Thoracic aorta (tissue), 2 donors: ENCODE data around the gene HLX. TPM values are rescaled to one million over a fixed set of nuclear protein-coding genes. Genes with fewer than 3 reads are reported as not detected.

ENCODE experiments used
- ATAC-seq: fragments of 150-250 bp; one replicate; pipeline ENCODE4 v1.8.0; 2017; ENCODE audit warnings: low read depth; ENCODE audit not compliant: insufficient number of reproducible peaks, low FRiP score
- DNase-seq: peaks from one replicate; pipeline ENCODE4 v3.0.0-alpha.2; 2020; ENCODE audit warnings: low spot score
- H3K27ac ChIP-seq, 2 donors: fragments of 200-600 bp; sonication (generic); 1 replicate in 1 of 2; 2 replicates in 1 of 2; pipeline ENCODE4 v1.5.1; 2016; ENCODE audit warnings: mild to moderate bottlenecking in 2 of 2, moderate library complexity in 2 of 2
- H3K27me3 ChIP-seq: fragments of 200-600 bp; sonication (generic); replicated peaks from 2 replicates; pipeline ENCODE4 v1.6.0; 2016; ENCODE audit warnings: mild to moderate bottlenecking; ENCODE audit not compliant: insufficient read depth
- H3K36me3 ChIP-seq: fragments of 200-600 bp; sonication (generic); one replicate; pipeline ENCODE4 v1.5.1; 2016
- H3K4me1 ChIP-seq, 2 donors: fragments of 200-600 bp; sonication (generic); 1 replicate in 1 of 2; 2 replicates in 1 of 2; pipeline versions ENCODE4 v1.5.1 to v1.6.0; 2016; ENCODE audit warnings: low read depth in 2 of 2, mild to moderate bottlenecking in 1 of 2; ENCODE audit not compliant: control insufficient read depth in 1 of 2
- H3K4me3 ChIP-seq: fragments of 200-600 bp; sonication (generic); 2 replicates; pipeline ENCODE4 v1.5.1; 2016; ENCODE audit warnings: mild to moderate bottlenecking
- H3K9me3 ChIP-seq: fragments of 200-600 bp; sonication (generic); 2 replicates; pipeline ENCODE4 v1.5.1; 2016
- total RNA-seq, 2 donors: library from RNA; depleted of rRNA; stranded (reverse); fragments of >200 nt; gene quantifications; one replicate each; pipeline versions ENCODE4 v1.1.0 to v1.2.3, GENCODE V29; 2016
- TF ChIP-seq, protein P1 (sequence below): fragments of 200-600 bp; sonication (generic); IDR thresholded peaks from one replicate; pipeline ENCODE4 v1.5.1; 2019; ENCODE audit warnings: antibody characterized with exemption

Gene HLX
- total RNA-seq, 2 donors from 2014 or later, result 11.0 to 33.5 TPM

DNA sequence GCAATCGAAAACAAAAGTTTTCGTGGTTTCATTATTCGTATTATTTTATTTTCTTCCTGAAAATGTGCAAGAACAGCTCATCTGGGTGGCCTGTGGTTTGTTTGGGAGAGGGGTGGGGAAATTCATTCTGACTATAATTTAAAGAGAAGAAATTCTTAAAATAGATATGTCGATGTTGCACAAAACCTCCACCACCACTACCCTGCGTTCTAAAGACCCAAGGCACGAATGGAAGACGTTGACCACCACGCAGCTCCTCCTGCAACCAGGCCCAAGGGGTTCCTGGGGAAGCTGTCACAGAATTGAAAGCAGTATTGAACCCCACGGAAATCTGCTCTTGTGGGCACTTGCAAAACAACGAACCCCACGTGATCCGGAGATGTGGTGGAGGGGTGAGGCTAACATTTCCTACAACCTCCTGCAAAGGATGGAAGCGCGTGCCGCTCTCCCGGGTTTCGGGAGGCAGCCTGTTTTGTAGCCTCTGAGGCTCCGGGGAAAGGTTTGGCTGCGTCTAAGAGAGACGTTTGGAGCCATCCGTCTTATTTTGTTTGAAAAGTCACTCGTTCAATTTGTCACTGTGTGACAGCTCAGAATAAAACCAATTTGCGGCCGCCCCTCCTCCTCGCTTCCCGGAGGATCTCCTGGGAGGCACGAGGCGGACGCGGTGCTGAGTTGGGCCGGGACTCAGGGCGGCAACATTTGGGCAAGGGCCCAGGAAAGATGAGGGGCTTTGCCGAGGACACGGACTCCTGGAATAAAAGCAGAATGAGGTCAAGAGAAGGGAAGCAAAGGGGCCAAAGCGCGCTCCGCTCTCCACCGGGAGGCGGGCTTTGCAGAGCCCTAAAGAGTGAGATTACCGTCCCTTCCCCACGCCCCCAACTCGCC is 810 bp upstream of the HLX start:
- H3K27ac ChIP-seq, result peak overlapping the region; percentile 45 to 81
- H3K36me3 ChIP-seq, result no peaks in the 10 kb centered on the region
- H3K9me3 ChIP-seq, result no peaks in the 10 kb centered on the region
- DNase-seq, result no peak
- H3K4me3 ChIP-seq, result peak overlapping the region; percentile 89
- TF ChIP-seq, protein P1, sequence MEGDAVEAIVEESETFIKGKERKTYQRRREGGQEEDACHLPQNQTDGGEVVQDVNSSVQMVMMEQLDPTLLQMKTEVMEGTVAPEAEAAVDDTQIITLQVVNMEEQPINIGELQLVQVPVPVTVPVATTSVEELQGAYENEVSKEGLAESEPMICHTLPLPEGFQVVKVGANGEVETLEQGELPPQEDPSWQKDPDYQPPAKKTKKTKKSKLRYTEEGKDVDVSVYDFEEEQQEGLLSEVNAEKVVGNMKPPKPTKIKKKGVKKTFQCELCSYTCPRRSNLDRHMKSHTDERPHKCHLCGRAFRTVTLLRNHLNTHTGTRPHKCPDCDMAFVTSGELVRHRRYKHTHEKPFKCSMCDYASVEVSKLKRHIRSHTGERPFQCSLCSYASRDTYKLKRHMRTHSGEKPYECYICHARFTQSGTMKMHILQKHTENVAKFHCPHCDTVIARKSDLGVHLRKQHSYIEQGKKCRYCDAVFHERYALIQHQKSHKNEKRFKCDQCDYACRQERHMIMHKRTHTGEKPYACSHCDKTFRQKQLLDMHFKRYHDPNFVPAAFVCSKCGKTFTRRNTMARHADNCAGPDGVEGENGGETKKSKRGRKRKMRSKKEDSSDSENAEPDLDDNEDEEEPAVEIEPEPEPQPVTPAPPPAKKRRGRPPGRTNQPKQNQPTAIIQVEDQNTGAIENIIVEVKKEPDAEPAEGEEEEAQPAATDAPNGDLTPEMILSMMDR, result no peak
- no peaks in the 10 kb centered on the region for H3K27me3 ChIP-seq
- H3K4me1 ChIP-seq, result peaks cover 0 to 23% of the 10 kb centered on the region in 2 donors
- no peak for ATAC-seq

DNA sequence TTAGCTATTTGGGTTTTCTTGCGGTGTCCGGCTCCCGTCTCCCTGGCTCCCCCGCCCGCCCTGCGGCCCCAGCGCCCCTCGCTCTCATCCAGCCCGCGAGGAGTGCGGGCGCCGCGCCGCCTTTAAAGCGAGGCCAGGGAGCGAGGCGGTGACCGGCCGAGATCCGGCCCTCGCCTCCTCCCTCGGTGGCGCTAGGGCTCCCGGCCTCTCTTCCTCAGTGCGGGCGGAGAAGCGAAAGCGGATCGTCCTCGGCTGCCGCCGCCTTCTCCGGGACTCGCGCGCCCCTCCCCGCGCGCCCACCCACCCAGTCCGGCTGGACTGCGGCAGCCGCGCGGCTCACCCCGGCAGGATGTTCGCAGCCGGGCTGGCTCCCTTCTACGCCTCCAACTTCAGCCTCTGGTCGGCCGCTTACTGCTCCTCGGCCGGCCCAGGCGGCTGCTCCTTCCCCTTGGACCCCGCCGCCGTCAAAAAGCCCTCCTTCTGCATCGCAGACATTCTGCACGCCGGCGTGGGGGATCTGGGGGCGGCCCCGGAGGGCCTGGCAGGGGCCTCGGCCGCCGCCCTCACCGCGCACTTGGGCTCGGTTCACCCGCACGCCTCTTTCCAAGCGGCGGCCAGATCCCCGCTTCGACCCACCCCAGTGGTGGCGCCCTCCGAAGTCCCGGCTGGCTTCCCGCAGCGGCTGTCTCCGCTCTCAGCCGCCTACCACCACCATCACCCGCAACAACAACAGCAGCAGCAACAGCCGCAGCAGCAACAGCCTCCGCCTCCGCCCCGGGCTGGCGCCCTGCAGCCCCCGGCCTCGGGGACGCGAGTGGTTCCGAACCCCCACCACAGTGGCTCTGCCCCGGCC is 492 bp downstream of the HLX start:
- no peaks in the 10 kb centered on the region for H3K27me3 ChIP-seq
- no peaks in the 10 kb centered on the region for H3K9me3 ChIP-seq
- H3K27ac ChIP-seq, result peak overlapping the region; percentile 81
- H3K4me3 ChIP-seq, result peak overlapping the region; percentile 89
- peaks cover 4% of the 10 kb centered on the region for H3K36me3 ChIP-seq
- TF ChIP-seq, protein P1, result no peak
- DNase-seq (no peak), ATAC-seq (peak; percentile 25)
- peaks cover 0 to 23% of the 10 kb centered on the region in 2 donors for H3K4me1 ChIP-seq

DNA sequence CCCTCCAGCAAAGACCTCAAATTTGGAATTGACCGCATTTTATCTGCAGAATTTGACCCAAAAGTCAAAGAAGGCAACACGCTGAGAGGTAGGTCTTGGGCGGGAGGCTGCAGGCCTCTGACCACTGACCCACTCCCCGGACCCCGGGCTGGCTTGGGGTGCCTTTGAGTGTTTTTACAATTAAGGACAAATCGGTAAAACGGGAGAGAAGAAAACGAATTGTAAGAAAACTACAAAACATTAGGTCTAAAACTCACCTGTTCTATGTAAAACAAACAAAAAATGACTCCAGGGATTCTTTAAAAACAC is 1.1 kb downstream of the HLX start:
- Histone ChIP-seq H3K9me3 (no peaks in the 10 kb centered on the region), H3K4me1 (peaks cover 0 to 23% of the 10 kb centered on the region in 2 donors), H3K27ac (peak overlapping the region; percentile 81), H3K4me3 (peak overlapping the region; percentile 89), H3K27me3 (no peaks in the 10 kb centered on the region), H3K36me3 (peaks cover 10% of the 10 kb centered on the region)
- TF ChIP-seq, protein P1, result no peak
- DNase-seq, result no peak
- ATAC-seq, result no peak

DNA sequence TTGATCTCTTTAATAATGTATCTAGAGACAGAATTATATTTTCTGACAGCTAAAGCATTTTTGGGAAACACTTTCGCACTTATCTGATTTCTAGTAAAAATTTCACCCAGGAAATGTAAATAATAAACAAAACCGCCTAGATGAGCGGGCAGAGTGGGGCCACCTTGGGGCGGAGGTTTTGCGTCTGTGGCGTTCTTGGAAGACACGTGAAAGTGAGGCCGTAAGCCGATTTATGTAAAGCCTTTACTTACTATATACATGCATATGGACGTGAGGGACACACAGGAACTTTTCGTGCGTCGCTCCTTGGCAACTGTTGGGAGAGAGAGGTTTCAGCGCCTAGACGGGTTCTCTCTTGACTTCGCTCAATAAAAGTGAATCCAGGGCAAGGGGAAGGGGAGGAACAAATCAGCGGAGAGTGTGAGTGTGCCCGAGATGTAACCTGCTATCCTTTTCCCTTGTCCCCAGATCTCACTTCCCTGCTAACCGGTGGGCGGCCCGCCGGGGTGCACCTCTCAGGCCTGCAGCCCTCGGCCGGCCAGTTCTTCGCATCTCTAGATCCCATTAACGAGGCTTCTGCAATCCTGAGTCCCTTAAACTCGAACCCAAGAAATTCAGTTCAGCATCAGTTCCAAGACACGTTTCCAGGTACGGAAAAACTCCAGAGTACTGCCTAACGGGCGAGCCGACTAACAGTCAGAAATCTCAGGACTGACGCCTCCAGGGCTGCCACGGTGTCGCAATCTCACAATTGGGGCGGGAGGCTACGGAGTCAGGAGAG is 1.7 kb downstream of the HLX start:
- no peak for DNase-seq
- Histone ChIP-seq H3K4me1 (peaks cover 0 to 23% of the 10 kb centered on the region in 2 donors), H3K4me3 (peak overlapping the region; percentile 89), H3K9me3 (no peaks in the 10 kb centered on the region), H3K36me3 (peaks cover 10% of the 10 kb centered on the region), H3K27me3 (no peaks in the 10 kb centered on the region), H3K27ac (peak overlapping the region; percentile 9 to 32)
- ATAC-seq, result no peak
- TF ChIP-seq, protein P1, result no peak
